Upper lobe of left lung (tissue), 6 donors: ENCODE measurements around the gene NODAL. TPM values are rescaled to one million over a fixed set of nuclear protein-coding genes. Genes with fewer than 3 reads are reported as not detected.
A peak's percentile ranks its signal among the peaks of the same experiment; 100 is the strongest.

Experiments
- ATAC-seq, 2 donors: fragments of 200-7000 bp; cut with Tn5 transposase; one replicate each; pipeline ENCODE4 v1.9.1; 2022; ENCODE audit warnings: mild to moderate bottlenecking in 2 of 2, moderate library complexity in 2 of 2; ENCODE audit not compliant: low FRiP score in 2 of 2
- DNase-seq, 2 donors: peaks; one replicate each; pipeline ENCODE4 v3.0.0-alpha.2; 2019 to 2020
- H3K27ac ChIP-seq, 4 donors: fragments of 200-600 bp; sonication (generic); one replicate each; pipeline ENCODE4 v1.5.1; 2016 to 2019
- H3K27me3 ChIP-seq, 4 donors: fragments of 200-600 bp; sonication (generic); one replicate each; pipeline ENCODE4 v1.5.1; 2017 to 2019
- H3K36me3 ChIP-seq, 4 donors: fragments of 200-600 bp; sonication (generic); one replicate each; pipeline ENCODE4 v1.5.1; 2016 to 2019
- H3K4me1 ChIP-seq, 4 donors: fragments of 200-600 bp; sonication (generic); one replicate each; pipeline ENCODE4 v1.5.1; 2018 to 2019
- H3K4me3 ChIP-seq, 4 donors: fragments of 200-600 bp; sonication (generic); one replicate each; pipeline ENCODE4 v1.5.1; 2017 to 2019; ENCODE audit warnings: mild to moderate bottlenecking in 2 of 4, moderate library complexity in 1 of 4
- H3K9me3 ChIP-seq, 4 donors: fragments of 200-600 bp; sonication (generic); one replicate each; pipeline ENCODE4 v1.5.1; 2018 to 2019
- EP300 ChIP-seq, 4 donors: sonication (generic); formaldehyde crosslinking; IDR thresholded peaks; one replicate each; pipeline ENCODE4 v1.5.1; 2017; ENCODE audit warnings: antibody characterized with exemption in 4 of 4, control low read depth in 2 of 4
- POLR2A ChIP-seq, 4 donors: fragments of 450-650 bp; IDR thresholded peaks; one replicate each; pipeline ENCODE4 v1.5.1; 2016 to 2017; ENCODE audit warnings: antibody characterized with exemption in 4 of 4, mild to moderate bottlenecking in 2 of 4
- POLR2AphosphoS5 ChIP-seq, 2 donors: sonication (generic); formaldehyde crosslinking; IDR thresholded peaks; one replicate each; pipeline ENCODE4 v1.5.1; 2017; ENCODE audit warnings: antibody characterized with exemption in 2 of 2
- WGBS, 2 donors: methylation state at CpG; one replicate each; pipeline ENCODE4 v1.1.5; 2017 to 2018; 5-methylcytosine and 5-hydroxymethylcytosine counted together
- total RNA-seq, 6 donors: library from RNA; depleted of rRNA in 4 of 6; stranded (reverse); fragments of >200 nt in 4 of 6; gene quantifications; one replicate each; pipeline versions ENCODE4 v1.1.0 to v1.2.1, GENCODE V29; 2016 to 2021
- TF ChIP-seq, protein P1 (sequence below), 6 experiments: fragments of 450-650 bp in 4 of 6; fragments of 200-600 bp in 2 of 6; sonication (generic) in 2 of 6; IDR thresholded peaks; one replicate each; pipeline ENCODE4 v1.5.1; 2016 to 2019; ENCODE audit warnings: antibody characterized with exemption in 6 of 6
- donor health status: DM: no; HTN: no; CAD: no; lungs with moderate emphysema.
- donor health status: DM: no; HTN: yes; CAD: no; lungs with severe emphysema.

Gene NODAL
- total RNA-seq, 6 donors from 2014 or later = not detected

DNA sequence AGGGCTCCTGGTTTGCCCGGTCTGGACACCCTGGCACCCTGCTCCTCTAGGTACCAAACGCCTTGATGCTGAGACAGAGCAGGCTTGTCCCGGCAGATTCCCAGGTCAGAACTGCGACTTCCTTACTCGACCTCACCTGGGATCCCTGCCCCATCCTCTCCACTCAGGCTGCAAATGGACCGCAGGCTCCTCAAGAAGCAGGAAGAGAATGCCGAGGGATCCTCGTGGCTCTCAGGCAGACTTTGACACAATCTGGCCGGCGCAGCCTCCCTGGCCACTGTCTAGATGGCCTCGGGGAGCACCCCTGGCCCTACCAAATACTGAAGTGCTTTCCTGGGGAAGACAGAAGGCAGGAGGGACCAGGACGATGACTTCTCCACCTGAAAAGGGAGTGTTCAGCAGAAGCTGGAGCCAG is 421 bp upstream of the NODAL start:
- 47% methylated on average over 12 of the region's 12 CpGs; no CpG with 5 or more reads in 1 of the 2 donors for WGBS, 2 donors
- H3K4me3 ChIP-seq = no peak overlapping the region
- H3K27ac ChIP-seq = no peak overlapping the region
- no peaks in the 10 kb centered on the region for H3K36me3 ChIP-seq
- peaks cover 0 to 25% (median 12%) of the 10 kb centered on the region in 4 donors for H3K27me3 ChIP-seq
- ATAC-seq = no peak
- no peaks in the 10 kb centered on the region for H3K9me3 ChIP-seq
- TF ChIP-seq EP300 (IDR thresholded peaks at IDR 0.05) (no peak), POLR2A (IDR thresholded peaks at IDR 0.05) (no peak), POLR2AphosphoS5 (IDR thresholded peaks at IDR 0.05) (no peak)
- TF ChIP-seq, protein P1, sequence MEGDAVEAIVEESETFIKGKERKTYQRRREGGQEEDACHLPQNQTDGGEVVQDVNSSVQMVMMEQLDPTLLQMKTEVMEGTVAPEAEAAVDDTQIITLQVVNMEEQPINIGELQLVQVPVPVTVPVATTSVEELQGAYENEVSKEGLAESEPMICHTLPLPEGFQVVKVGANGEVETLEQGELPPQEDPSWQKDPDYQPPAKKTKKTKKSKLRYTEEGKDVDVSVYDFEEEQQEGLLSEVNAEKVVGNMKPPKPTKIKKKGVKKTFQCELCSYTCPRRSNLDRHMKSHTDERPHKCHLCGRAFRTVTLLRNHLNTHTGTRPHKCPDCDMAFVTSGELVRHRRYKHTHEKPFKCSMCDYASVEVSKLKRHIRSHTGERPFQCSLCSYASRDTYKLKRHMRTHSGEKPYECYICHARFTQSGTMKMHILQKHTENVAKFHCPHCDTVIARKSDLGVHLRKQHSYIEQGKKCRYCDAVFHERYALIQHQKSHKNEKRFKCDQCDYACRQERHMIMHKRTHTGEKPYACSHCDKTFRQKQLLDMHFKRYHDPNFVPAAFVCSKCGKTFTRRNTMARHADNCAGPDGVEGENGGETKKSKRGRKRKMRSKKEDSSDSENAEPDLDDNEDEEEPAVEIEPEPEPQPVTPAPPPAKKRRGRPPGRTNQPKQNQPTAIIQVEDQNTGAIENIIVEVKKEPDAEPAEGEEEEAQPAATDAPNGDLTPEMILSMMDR (IDR thresholded peaks at IDR 0.05) = no peak
- no peak for DNase-seq
- peaks cover 14 to 27% (median 15%) of the 10 kb centered on the region in 4 donors for H3K4me1 ChIP-seq

DNA sequence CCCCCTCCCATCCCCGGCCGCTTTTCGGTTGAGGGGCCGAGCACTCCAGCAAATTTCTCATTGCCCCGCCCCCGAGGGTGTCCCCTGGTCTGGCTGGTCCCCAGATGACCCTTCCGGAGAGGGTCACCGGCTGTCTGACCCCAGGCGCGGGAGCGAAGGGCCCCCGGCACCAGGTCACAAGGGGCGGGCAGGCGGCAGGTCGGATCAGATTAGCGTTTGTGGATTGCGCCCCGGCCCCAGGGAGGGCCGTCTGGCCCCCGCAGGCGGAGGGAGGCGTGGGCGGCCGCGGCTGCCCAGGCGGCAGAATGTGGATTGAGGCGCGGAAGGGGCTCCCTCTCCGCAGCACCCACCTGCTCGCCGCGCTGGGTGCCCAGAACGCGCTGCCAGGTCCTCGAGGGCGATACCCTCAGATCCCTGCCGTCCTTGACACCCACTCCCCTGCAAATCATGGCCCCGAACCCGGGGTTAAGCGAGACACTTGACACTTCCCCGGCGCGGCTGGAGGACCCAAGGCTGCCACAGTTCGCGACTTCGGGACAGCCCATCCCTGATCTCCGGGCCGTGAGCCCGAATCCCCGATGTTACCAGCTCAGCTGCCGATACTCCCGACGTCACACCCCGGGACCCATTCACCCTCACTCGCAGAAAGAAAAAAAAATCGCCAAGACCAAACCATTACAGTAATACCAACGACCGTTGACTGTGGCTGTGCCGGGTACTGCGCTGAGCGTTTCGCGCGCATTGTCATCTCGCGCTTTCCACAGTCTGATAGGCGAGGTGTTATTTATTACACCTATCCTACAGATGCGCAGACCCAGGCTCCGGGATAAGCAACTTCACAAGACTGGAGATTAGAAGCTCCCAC is 953 bp downstream of the NODAL start:
- H3K27me3 ChIP-seq = peaks cover 0 to 25% (median 12%) of the 10 kb centered on the region in 4 donors
- 7 to 8% methylated on average over 35 to 49 of the region's 69 CpGs for WGBS, 2 donors
- no peaks in the 10 kb centered on the region for H3K36me3 ChIP-seq
- peak overlapping the region in 3 of 4 donors; percentile 7 to 38 (median 20) for H3K4me3 ChIP-seq
- DNase-seq = peak in 1 of 2 donors; percentile 79
- no peak overlapping the region for H3K27ac ChIP-seq
- peak in 1 of 2 donors; percentile 31 for ATAC-seq
- peaks cover 14 to 27% (median 15%) of the 10 kb centered on the region in 4 donors for H3K4me1 ChIP-seq
- no peaks in the 10 kb centered on the region for H3K9me3 ChIP-seq
- no peak for TF ChIP-seq POLR2A (IDR thresholded peaks at IDR 0.05)
- TF ChIP-seq POLR2AphosphoS5 (IDR thresholded peaks at IDR 0.05) = no peak
- TF ChIP-seq, protein P1 (IDR thresholded peaks at IDR 0.05) = no peak
- TF ChIP-seq EP300 (IDR thresholded peaks at IDR 0.05) = no peak

DNA sequence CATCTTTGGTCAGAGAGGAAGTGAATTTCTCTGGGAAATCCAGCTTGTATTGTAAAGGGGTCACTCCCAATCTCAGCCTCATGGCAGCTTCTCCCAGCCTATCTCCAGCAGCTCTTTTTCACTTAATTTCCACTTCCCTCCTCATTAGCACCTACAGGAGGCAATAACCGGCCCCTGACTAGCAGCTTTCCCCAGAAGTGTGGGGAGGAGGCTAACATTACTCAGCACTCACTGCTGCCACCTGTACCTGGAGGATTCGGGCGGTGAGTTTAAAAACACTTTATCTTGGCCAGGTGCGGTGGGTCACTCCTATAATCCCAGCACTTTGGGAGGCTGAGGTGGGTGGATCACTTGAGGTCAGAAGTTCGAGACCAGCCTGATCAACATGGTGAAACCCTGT is 3.8 kb downstream of the NODAL start:
- Histone ChIP-seq H3K4me1 (peaks cover 16 to 29% (median 20%) of the 10 kb centered on the region in 4 donors), H3K4me3 (no peak overlapping the region), H3K27ac (no peak overlapping the region), H3K36me3 (no peaks in the 10 kb centered on the region), H3K27me3 (peaks cover 0 to 25% (median 12%) of the 10 kb centered on the region in 4 donors), H3K9me3 (no peaks in the 10 kb centered on the region)
- ATAC-seq (no peak), DNase-seq (no peak)
- WGBS, 2 donors = 66 to 74% methylated on average over 4 to 5 of the region's 5 CpGs
- TF ChIP-seq POLR2AphosphoS5 (IDR thresholded peaks at IDR 0.05) = no peak
- TF ChIP-seq, protein P1 (IDR thresholded peaks at IDR 0.05) = no peak
- TF ChIP-seq POLR2A (IDR thresholded peaks at IDR 0.05) = no peak
- TF ChIP-seq EP300 (IDR thresholded peaks at IDR 0.05) = no peak

DNA sequence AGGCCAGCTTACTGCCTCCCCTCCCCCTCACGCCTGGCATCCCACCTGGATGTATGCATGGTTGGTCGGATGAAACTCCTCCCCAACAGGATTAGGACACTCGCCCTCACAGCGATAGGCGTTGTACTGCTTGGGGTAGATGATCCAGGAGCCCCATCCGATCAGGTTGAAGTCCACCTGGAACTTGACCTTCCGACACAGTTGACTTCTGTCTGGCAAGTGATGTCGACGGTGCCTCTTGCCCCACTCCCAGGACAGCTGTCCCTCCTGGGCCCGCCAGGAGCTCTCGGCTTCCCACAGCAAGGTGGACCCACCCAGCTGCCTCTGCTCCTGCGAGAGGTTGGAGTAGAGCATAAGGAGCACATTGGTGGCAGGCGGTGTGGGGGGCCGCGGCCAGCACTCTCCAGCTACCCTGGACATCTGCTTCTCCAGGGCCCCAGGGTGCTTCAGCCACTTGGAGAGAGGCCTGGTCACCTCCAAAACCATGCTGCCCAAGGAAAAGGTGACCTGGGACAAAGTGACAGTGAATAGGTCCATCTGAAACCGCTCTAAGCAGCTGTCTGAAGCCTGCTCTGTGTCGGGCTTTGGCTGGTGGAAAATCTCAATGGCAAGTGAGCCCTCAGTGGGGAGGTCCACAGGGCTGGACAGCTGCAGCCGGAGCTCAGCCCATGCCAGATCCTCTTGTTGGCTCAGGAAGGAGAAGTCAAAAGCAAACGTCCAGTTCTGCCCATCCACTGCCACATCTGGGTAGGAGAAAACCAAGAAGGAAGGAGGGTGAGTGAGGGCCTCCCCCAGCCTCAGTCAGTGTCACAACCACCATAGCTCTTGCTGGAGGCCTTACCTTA is 6.0 kb downstream of the NODAL start:
- DNase-seq (peak in 1 of 2 donors; percentile 70), ATAC-seq (no peak)
- Histone ChIP-seq H3K27me3 (peaks cover 0 to 14% (median 6%) of the 10 kb centered on the region in 4 donors), H3K27ac (no peak overlapping the region), H3K4me3 (no peak overlapping the region), H3K36me3 (no peaks in the 10 kb centered on the region), H3K4me1 (peaks cover 22 to 32% (median 28%) of the 10 kb centered on the region in 4 donors), H3K9me3 (no peaks in the 10 kb centered on the region)
- TF ChIP-seq POLR2A (IDR thresholded peaks at IDR 0.05) (no peak), POLR2AphosphoS5 (IDR thresholded peaks at IDR 0.05) (no peak), EP300 (IDR thresholded peaks at IDR 0.05) (no peak)
- TF ChIP-seq, protein P1 (IDR thresholded peaks at IDR 0.05) = no peak
- 90 to 91% methylated on average over 10 to 19 of the region's 19 CpGs for WGBS, 2 donors
